Glomerular visceral epithelial cell (primary cell): ENCODE data around the gene BAHD1.
"Not testable (repeated sequence)": the region's sequence is repeated elsewhere in the genome, so short reads cannot be mapped to it uniquely, and the experiment has no call there.

Source experiments
- DNase-seq: peaks from one replicate; pipeline ENCODE4 v3.0.0-alpha.2; 2016; ENCODE audit errors: extremely low spot score

The BAHD1 gene

DNA sequence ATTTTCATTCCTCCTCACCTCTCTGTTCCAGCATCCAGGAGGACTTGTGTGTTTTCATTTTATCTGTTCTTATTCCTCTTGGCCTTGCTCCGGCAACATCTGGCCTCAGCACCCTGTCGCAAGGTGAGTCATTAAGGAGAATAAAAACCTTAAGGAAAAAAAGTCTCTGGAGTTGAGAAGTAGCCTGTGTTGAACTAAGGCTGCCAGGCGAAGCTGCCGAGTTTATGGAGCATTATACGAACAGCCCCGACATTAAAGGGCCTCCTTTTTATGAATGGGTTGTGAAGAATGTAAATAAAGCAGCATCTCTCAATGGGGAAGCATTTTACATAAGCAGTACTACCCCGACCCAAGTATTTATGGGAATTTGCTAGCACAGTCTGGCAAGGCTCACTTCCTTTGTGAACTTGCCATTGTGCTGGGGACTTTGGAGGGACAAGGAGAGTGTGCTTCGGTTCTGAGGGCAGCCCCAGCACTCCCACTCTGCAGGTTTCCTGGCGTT, 4.7 kb downstream of the BAHD1 start:
- DNase-seq, result peak; percentile 27

DNA sequence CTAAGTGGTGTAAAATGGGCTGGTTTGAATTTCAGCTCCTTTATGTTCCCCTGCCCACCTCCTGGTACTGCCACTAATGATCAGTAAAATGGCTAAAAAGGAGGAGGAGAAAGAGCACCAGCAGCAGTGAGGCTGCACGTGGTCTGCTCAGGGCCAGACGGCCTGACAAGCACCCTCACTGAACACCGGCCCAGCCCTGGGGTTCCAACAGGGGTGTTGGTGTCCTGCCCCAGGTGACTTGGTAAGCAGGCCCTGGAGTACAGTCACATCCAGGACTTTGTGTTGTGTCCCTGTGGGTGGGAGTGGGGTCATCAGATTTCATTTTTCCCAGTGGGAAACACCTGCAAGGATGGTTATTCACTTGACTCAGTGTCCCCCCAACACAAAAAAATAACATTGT, 5.4 kb downstream of the BAHD1 start:
- no peak for DNase-seq

DNA sequence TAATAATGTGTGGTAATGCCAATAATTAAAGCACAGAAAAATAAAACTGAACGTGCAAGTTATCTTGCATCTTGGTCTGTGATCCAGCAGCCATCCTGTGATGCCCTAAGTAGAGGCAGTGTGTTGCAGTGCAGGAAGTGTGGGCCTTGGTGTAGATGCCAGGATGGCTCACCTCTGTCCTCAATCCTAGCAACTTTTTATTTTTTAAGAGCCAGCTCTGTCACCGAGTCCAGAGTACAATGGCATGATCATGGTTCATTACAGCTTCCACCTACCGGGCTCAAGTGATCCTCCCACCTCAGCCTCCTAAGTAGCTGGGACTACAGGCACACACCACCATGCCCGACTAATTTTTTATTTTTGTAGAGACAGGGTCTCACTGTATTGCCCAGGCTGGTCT, 7.6 kb downstream of the BAHD1 start:
- no peak for DNase-seq

DNA sequence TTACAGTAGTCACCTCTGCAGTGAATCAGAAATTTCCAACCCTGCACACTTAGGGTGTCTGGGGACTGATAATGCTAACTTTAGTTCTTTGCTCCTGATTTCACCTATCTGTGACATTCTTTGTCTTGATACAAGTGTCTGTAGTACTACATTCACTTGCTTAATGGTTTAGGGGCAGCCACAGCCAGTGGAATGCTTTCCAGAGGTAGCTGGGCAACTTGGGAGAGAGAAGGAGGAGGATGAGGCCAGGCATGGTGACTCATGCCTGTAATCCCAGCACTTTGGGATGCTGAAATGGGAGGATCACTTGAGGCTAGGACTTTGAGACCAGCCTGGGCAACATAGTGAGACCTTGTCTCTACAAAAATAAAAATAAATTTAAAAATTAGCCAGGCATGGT, 8.5 kb downstream of the BAHD1 start:
- DNase-seq, result peak; percentile 52

DNA sequence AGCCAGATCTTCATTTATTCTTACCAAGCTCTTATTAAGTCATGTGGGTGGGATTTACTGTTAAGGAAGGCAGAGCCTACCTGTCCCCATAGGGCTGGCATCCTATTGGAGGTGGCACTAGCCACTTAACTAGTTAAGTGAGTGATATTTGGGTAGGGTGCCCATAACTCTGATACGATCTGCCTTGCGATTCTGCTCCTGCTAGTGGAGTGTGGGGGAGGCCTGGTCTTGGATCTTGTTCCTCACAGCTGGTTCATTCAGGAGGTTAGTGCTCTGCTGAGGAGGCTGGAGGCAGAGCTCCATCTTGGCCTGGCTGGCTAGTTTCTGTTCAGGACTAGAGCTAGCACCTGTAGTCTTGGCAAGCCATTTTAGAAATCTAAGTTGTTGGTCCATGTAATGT, 9.3 kb downstream of the BAHD1 start:
- DNase-seq, result no peak

DNA sequence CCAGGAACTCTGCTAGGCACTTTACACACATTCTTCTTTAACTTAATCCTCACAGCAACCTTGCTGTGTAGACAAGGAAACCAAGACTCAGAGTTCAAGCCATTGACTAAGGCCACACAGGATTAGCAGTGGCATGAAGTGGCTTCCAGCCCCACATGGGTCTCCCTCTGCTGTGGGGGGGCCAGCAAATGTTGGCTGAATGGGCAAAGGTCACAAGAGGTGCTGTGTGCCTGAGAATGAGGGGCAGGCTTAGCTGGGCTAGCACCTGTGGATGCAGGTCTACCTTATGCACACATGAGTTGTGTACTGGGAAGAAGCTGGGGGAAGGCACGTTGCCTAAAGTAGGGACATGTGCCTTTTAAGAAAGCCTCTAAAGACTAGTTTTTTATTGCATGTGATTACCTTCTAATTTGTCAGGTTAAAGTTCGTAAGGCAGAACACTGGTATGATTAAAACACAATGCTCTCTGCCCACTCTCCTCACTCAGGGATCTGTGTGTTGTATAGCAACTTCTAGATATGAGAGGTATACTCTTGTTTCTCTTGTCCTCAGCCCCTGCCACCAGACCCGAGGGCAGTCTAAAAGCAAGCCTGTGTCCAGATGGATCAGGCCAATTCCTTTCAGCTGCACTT, 10.9 kb downstream of the BAHD1 start:
- no peak for DNase-seq

DNA sequence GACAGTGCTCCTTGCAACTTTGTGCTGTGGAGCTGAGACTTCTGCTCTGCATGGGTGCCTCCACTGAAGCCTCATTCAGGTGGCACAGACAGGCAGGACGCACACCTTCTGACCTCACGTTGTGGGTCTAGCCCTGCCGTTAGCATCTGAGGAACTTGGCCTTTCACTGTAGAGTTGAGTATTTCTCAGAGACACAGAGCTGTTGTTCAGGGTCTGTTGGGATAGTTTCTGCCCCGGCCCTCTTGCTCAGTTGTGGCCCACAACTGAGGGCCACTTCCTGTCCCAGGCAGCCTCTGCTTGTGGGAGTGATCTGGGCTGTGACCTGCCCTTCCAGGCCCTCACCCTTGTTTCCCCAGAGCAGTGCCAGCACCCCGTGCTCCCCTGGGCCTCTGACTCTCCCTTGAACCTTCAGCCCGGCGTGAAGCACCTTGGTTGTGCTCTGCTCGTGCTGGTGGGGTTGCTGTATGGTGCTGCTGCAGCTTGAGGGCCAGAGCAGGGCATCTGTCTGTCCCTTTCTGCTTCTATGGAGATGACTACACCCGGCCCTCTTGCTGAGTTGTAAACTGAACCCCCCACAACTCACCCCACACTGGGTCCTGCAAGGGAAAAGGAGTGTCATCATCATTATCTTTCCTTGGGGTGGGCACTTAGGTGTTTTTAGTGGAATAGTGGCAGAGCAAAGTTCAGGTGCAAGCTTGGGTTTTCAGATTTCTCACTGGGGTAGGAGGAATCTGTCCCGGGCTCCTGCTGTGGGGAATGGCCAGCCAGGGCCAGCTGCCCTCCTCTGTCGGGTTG, 11.7 kb downstream of the BAHD1 start:
- DNase-seq, result no peak

DNA sequence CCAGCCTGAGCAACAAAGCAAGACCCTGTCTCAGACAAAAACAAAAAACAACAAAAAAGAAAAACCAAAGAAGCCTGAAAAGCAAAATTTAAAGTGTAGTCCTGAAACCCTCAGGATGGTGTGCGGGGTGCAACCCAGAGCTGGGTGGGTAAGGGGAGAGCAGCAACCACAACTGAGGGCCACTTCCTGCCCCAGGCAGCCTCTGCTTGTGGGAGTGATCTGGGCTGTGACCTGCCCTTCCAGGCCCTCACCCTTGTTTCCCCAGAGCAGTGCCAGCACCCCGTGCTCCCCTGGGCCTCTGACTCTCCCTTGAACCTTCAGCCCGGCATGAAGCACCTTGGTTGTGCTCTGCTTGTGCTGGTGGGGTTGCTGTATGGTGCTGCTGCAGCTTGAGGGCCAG, 13.2 kb downstream of the BAHD1 start:
- DNase-seq, result not testable (repeated sequence)

DNA sequence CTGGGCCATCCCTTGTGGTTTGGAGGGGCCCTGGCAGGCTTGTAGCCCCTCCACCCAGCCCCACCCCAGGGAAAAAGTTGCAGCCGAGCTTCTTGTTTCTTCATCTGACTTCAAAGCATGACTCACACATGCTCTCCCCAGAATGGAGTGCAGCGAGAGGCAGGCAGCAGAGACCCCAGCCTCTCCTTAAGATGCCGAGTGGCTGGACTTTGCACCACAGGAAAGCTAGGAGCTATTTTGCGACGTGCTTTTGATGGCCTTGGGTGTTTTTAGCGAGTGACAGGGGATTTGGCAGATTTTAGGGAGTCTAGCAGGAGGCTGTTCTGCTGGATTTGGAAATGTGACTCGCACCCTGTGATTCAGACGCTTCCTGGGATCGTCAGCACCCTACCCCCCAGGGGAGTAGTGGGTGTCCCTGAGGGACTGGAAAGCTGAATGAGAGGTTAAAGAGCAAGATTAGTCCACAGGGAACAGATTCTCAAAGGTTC, 14.2 kb downstream of the BAHD1 start:
- no peak for DNase-seq

DNA sequence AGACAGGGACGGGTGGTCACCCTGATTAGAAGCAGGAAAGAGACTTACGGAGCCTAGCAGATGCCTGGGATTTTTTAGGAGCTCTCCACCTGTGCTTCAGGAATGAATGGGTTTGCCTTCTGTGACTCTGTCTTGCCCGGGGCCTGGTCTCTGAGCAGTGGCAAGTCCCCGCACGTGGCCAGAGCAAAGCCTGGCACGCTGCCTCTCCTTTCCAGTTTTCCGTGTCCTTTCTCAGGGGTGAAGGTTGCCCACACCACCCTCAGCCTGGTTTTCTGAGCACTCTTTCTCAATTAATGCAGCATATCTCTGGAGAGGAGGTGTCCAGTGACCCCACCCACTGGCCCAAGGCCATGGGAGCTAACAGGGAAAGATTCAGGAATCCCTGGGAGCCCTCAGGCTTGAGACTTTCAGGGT, 15.6 kb downstream of the BAHD1 start:
- no peak for DNase-seq

DNA sequence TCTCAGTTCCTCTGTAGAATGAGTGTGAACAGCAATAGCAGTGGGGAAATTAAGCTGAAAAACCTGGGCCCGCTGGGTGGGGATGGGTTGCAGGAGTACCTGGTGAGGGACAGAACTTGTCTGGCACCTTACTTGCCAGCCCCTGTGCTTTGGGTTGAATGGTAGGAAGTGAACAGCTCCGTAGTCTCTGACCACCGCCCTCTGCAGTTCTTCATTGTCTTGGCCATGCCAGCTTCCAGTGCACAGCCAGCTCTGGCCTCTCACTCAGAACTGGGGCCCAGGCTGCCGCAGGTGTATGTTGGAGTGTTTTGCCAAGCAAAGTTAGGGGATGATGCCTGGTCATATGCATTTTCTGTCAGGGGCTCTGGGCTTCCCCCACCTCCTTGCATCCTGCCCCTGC, 16.0 kb downstream of the BAHD1 start:
- DNase-seq, result no peak

DNA sequence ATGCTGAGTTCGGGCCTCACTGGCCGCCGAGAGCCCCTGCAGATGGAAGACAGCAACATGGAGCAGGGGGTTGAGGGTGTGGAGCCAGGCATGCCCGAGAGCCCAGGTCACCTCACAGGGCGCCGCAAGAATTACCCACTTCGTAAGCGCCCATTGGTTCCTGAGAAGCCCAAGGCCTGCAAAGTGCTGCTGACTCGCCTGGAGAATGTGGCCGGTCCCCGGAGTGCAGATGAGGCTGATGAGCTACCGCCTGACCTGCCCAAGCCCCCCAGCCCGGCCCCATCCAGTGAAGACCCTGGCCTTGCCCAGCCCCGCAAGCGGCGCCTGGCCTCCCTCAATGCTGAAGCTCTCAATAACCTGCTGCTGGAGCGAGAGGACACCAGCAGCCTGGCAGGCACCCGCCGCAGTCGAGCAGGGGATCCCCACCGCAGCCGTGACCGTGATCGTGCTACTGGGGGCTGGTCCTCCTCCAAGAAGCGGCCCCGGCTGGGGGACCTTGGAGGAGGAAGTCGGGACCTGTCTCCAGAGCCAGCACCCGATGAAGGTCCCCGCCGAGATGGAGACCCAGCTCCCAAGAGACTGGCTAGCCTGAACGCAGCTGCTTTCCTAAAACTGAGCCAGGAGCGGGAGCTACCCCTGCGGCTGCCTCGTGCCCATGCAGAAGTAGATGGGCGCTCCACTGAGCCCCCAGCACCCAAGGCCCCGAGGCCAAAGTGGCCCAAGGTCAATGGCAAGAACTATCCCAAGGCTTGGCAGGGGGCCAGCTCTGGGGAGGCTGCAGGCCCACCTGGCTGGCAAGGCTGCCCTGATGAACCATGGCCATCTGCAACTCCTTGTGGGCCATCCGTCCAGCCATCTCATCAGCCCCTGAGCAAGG, 18.0 kb downstream of the BAHD1 start:
- no peak for DNase-seq

DNA sequence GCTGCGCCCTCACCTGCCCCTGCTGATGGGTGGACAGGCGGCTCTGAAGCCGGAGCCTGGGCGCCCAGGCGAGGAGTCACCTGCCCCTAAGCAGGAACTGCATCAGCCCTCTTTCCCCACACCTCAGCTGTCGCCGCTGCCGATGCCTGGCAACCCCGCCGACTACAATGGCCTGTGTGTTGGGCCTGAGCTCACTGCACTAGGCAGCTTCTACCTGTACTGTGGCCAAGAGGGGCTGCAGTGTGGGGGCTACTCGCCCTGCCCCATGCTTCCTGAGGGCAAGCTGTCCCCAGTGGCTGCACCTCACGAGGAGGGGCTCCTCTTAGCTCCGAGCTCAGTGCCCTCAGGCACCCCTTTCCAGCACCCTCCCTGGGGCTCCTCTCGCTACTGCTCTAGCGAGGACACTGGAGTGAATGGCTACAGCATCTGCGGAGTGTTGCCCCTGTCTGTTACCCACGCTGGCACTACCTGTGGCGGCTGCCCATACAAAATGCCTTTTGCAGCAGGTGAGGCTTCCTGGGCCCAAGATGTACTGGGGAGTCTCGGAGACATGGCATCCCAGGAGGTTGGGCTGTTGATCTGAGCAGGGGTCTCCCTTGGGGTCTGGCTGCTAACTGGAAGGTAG, 18.8 kb downstream of the BAHD1 start:
- no peak for DNase-seq

DNA sequence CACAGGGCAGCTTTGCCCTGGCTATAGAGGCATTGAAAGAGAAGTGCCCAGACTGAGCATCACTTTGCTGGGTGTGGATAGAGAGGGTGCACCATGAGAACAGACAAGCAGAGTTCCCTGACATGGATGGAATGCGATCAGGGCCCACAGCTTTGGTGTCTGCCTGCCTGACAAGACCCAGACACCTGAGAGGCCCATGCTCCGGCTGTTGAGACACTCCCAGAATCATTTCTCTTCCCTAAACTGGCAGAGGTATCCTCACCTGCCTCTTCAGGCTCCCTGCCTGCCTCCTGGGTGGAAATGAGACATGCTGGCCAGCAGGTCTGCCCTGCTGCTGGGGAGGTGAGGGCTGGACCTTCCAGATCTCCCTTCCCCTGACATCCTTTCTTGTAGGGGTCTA, 19.7 kb downstream of the BAHD1 start:
- no peak for DNase-seq

DNA sequence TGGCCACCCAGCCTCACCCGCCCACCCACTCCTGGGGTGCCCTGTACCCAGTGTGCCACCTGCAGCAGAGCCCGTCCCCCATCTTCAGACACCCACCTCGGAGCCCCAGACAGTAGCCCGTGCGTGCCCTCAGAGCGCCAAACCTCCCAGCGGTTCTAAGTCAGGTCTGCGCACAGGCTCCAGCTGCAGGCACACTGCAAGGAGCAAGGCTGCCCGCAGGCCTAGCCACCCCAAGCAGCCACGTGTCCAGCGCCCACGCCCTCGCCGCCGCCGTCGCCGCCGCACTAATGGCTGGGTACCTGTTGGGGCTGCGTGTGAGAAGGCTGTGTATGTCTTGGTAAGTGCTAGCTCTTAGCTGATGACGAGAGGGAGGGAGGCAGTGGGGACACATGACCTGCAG, 21.2 kb downstream of the BAHD1 start:
- DNase-seq, result no peak

DNA sequence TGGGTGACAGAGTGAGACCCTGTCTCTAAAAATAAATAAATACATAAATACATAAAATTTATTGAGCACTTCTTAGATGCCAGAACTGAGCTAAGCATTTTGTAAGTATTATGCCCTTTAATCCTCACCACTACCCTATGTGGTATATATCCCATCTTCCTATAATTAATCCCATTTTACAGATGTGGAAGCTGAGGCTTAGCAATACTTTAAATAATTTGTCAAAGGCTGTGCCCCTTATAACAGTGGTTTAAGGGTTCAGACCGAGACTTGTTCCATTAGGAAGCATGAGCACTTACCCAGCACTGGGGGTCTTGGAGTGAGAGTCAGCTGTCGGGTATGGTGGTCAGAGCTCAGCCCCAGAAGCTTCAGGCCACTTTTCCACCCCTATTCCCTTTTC, 22.5 kb downstream of the BAHD1 start:
- DNase-seq, result no peak

DNA sequence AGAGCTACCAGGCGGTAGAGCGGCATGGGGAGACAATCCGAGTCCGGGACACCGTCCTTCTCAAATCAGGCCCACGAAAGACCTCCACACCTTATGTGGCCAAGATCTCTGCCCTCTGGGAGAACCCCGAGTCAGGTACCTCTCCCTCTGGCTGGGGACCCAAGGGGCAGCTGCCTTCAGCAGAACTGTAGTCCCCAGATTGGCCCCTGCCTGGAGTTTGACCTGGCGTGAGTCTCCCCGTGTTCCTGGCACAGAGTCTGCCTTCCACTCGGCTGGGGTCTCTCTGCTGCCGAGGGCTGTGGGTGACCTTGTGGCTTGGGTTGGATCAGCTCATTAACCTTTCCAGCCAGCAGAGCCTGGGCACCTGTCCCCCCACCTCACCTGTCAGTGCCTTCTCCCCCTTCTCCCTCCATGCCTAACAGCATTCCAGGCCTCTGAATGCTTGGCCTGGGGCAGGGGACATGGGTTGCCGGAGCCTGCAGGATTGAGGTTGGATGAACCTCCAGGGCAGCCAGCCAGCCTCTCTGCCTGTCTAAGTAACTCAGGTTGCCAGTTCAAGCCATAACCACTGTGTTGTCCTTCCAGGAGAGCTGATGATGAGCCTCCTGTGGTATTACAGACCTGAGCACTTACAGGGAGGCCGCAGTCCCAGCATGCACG, 23.3 kb downstream of the BAHD1 start:
- no peak for DNase-seq

DNA sequence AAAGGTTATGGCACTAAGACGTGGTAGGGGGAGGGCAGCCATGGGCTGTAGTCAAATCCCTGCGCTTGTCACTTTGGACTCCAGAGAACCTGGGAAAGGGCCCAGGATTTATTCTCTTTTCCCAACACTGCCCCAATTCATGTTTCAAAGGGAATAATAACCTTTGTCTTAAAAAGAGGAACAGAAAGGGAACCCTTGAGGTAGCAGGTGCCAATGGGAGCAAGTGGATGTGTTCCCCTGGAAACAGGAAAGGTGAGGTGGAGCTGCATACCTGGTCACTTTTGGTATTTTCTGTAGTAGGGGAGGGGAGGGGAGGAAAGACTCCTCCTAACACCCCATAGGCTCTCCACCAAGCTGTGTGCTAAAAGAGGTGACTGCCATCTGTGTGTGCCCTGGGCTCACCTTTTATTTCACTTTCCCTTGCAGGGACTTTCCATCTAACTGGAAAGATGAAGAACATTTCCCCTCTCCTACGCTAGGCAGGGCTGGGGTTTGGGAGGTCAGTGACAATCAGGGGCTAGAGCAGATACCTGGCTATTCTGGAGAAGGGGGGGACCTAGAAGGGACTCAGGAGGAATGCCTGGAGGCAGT, 23.9 kb downstream of the BAHD1 start:
- DNase-seq, result no peak

DNA sequence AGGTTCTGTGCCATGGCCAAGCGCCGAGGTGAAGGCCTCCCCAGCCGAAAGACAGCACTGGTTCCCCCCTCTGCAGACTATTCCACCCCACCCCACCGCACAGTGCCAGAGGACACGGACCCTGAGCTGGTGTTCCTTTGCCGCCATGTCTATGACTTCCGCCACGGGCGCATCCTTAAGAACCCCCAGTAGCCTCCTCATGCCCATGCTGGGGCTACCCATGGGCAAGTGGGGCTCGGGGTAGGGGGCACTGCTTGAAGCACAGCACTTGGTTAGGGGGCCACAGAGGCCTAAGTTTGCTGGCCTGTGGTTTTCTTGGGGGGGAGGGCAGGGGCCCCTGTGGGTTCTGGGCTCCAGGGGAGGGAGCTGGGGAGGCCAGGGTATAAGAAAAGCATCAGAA, 25.2 kb downstream of the BAHD1 start:
- no peak for DNase-seq

DNA sequence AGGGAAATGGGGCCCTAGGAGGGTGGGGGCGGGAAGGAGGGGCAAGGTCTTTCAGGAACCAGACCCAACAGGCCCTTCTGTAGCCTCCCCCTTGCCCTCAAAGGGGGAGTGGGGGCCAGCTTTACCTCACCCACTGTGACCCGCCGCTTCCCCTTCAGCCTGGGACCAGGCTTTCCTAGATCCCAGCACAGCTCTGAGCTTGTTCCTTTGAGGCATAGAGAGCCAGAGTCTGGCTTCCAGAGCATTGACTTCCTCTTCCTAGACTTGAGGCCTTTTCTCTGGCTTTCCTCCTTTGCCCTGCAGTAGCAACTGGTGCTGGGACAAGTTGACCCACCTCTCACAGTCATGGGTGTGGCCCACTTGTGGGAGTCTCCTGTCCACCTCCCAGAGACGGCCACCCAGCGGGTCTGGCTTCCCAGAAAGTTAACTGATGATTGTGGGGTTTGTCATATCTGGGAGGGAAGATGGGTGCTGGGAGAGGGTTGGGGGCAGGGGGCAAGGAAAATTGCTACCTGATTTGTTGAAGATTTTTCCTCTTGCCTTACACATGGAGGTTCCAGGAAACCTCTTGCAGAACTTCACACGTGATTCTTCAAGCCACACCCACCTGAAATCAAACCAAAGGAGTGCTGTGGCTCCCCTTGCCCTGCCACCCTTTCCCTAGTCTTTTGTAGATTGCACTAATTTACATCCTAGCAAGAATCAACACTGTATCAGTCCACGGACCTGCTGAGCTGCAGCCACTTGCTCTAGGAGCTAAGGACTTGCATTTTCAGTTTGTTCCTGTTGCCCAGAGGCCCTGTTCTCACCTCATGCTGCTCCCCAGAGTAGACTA, 25.9 kb downstream of the BAHD1 start:
- DNase-seq, result no peak
